SK-N-SH (cell line): ENCODE results near the gene SCN3B. TPM values are rescaled to one million over a fixed set of nuclear protein-coding genes. Genes with fewer than 3 reads are reported as not detected.

ENCODE experiments used
- CTCF ChIA-PET: fragments of 300-600, 350-600 bp; formaldehyde crosslinking; extraction: SDS; loops from one replicate; lab custom pipeline; 2021; lab: Yijun Ruan, JAX
- POLR2A ChIA-PET: fragments of 350-600 bp; sonication (Branson Sonifier 250); formaldehyde crosslinking; extraction: SDS; loops from one replicate; lab custom pipeline; 2020; ENCODE audit warnings: antibody characterized with exemption, inconsistent platforms; lab: Yijun Ruan, JAX
- DNase-seq: peaks from one replicate; pipeline ENCODE4 v3.0.0; 2012
- H2AFZ ChIP-seq: fragments of 200-600 bp; sonication (generic); 2 replicates; pipeline ENCODE4 v1.8.1; 2016; ENCODE audit warnings: antibody characterized with exemption, mild to moderate bottlenecking, low read depth
- H3F3A ChIP-seq: fragments of 200-600 bp; sonication (generic); replicated peaks from 2 replicates; pipeline ENCODE3; 2016; ENCODE audit warnings: antibody characterized with exemption, mild to moderate bottlenecking; ENCODE audit not compliant: insufficient read depth
- H3K27ac ChIP-seq, 2 experiments: fragments of 200-500 bp in 1 of 2; fragments of 200-600 bp in 1 of 2; sonication (Bioruptor generic) in 1 of 2; sonication (generic), shearing (Covaris generic) in 1 of 2; 2 replicates each; pipeline versions ENCODE4 v1.5.1 to v1.6.1; 2014 to 2016; ENCODE audit warnings: low read depth in 2 of 2, inconsistent platforms in 1 of 2, low read length in 1 of 2, mild to moderate bottlenecking in 1 of 2, mixed read lengths in 1 of 2
- H3K27me3 ChIP-seq: fragments of 200-600 bp; sonication (generic), shearing (Covaris generic); 2 replicates; pipeline ENCODE4 v1.6.1; 2016; ENCODE audit warnings: mixed run types; ENCODE audit not compliant: insufficient read depth
- H3K36me3 ChIP-seq, 2 experiments: fragments of 200-500 bp in 1 of 2; fragments of 200-600 bp in 1 of 2; sonication (Bioruptor generic) in 1 of 2; sonication (generic) in 1 of 2; replicated peaks in 1 of 2; 2 replicates each; pipeline versions ENCODE3 to v1.5.1; 2014 to 2016; ENCODE audit warnings: low read length in 1 of 2, mild to moderate bottlenecking in 1 of 2; ENCODE audit not compliant: insufficient read depth in 2 of 2, control insufficient read depth in 1 of 2
- H3K4me1 ChIP-seq, 2 experiments: fragments of 200-500 bp in 1 of 2; fragments of 200-600 bp in 1 of 2; sonication (Bioruptor generic) in 1 of 2; sonication (generic), shearing (Covaris generic) in 1 of 2; 2 replicates each; pipeline versions ENCODE4 v1.5.1 to v1.6.1; 2014 to 2016; ENCODE audit warnings: low read depth in 1 of 2, low read length in 1 of 2, mixed run types in 1 of 2; ENCODE audit not compliant: insufficient read depth in 2 of 2, control insufficient read depth in 1 of 2
- H3K4me2 ChIP-seq: fragments of 200-600 bp; sonication (generic), shearing (Covaris generic); 2 replicates; pipeline ENCODE4 v1.6.1; 2017; ENCODE audit warnings: mixed run types
- H3K4me3 ChIP-seq, 2 experiments: fragments of 200-500 bp in 1 of 2; fragments of 200-600 bp in 1 of 2; sonication (Bioruptor generic) in 1 of 2; sonication (generic), shearing (Covaris generic) in 1 of 2; 2 replicates each; pipeline versions ENCODE4 v1.5.1 to v1.8.1; 2014 to 2016; ENCODE audit warnings: low read depth in 2 of 2, inconsistent platforms in 1 of 2, low read length in 1 of 2, mild to moderate bottlenecking in 1 of 2, mixed read lengths in 1 of 2, moderate library complexity in 1 of 2
- H3K79me2 ChIP-seq: fragments of 200-600 bp; sonication (generic); 2 replicates; pipeline ENCODE4 v1.8.1; 2017; ENCODE audit warnings: mild to moderate bottlenecking; ENCODE audit not compliant: insufficient read depth
- H3K9ac ChIP-seq: fragments of 200-600 bp; sonication (generic); 2 replicates; pipeline ENCODE4 v1.6.1; 2017; ENCODE audit warnings: mixed run types
- H3K9me2 ChIP-seq: fragments of 200-600 bp; sonication (generic); 2 replicates; pipeline ENCODE4 v1.6.1; 2017; ENCODE audit warnings: mixed run types
- H3K9me3 ChIP-seq: fragments of 200-600 bp; sonication (generic); 2 replicates; pipeline ENCODE4 v1.6.1; 2017; ENCODE audit warnings: mixed run types, mild to moderate bottlenecking, moderate library complexity
- H4K20me1 ChIP-seq: fragments of 200-600 bp; sonication (generic); 2 replicates; pipeline ENCODE4 v1.6.1; 2017; ENCODE audit warnings: mild to moderate bottlenecking, mixed run types; ENCODE audit not compliant: insufficient read depth
- CHD2 ChIP-seq: fragments of 150-350 bp; IDR thresholded peaks from 2 replicates; pipeline ENCODE4 v1.6.1; 2018; ENCODE audit warnings: low read length; ENCODE audit not compliant: partially characterized antibody
- ELF1 ChIP-seq: IDR thresholded peaks from 2 replicates; pipeline ENCODE4 v1.4.0; 2012
- EZH2phosphoT487 ChIP-seq: fragments of 200-600 bp; sonication (generic); IDR thresholded peaks from 2 replicates; pipeline ENCODE4 v1.6.1; 2017; ENCODE audit warnings: low read depth, mixed run types, mild to moderate bottlenecking, antibody characterized with exemption, moderate library complexity, borderline replicate concordance
- FOSL2 ChIP-seq: IDR thresholded peaks from 2 replicates; pipeline ENCODE4 v1.4.0; 2012; ENCODE audit warnings: low read depth, mild to moderate bottlenecking, moderate library complexity, borderline replicate concordance
- FOXJ3 ChIP-seq: sonication (generic); formaldehyde crosslinking; IDR thresholded peaks from 2 replicates; pipeline ENCODE4 v1.5.1; 2020; ENCODE audit warnings: mild to moderate bottlenecking, missing genetic modification reagents
- IRF3 ChIP-seq: fragments of 150-350 bp; IDR thresholded peaks from 2 replicates; pipeline ENCODE4 v1.6.1; 2016; ENCODE audit warnings: mild to moderate bottlenecking, low read depth, low read length
- NFIC ChIP-seq: IDR thresholded peaks from 2 replicates; pipeline ENCODE4 v1.4.0; 2012; ENCODE audit warnings: borderline replicate concordance
- NRF1 ChIP-seq: IDR thresholded peaks from 2 replicates; pipeline ENCODE4 v1.6.1; 2012; ENCODE audit warnings: low read depth, mild to moderate bottlenecking, low read length
- RAD21 ChIP-seq: IDR thresholded peaks from 2 replicates; pipeline ENCODE4 v1.6.1; 2012; ENCODE audit warnings: mild to moderate bottlenecking, low read length
- RCOR1 ChIP-seq: fragments of 150-350 bp; IDR thresholded peaks from 2 replicates; pipeline ENCODE4 v1.6.1; 2017; ENCODE audit warnings: antibody characterized with exemption, low read length
- SIN3A ChIP-seq: IDR thresholded peaks from 2 replicates; pipeline ENCODE4 v1.6.1; 2012; ENCODE audit warnings: low read depth, mild to moderate bottlenecking, low read length, moderate library complexity, borderline replicate concordance
- TCF12 ChIP-seq: IDR thresholded peaks from 2 replicates; pipeline ENCODE4 v1.4.0; 2012
- TEAD4 ChIP-seq: IDR thresholded peaks from 2 replicates; pipeline ENCODE4 v1.4.0; 2012; ENCODE audit warnings: mild to moderate bottlenecking, borderline replicate concordance; ENCODE audit not compliant: insufficient read depth
- USF2 ChIP-seq: fragments of 150-350 bp; IDR thresholded peaks from 2 replicates; pipeline ENCODE4 v1.6.1; 2017; ENCODE audit warnings: antibody characterized with exemption, low read length, low read depth, borderline replicate concordance
- YY1 ChIP-seq: IDR thresholded peaks from 2 replicates; pipeline ENCODE4 v1.4.0; 2012; ENCODE audit warnings: low read depth, mild to moderate bottlenecking
- ZBTB33 ChIP-seq: IDR thresholded peaks from 2 replicates; pipeline ENCODE4 v1.4.0; 2012; ENCODE audit warnings: low read depth, borderline replicate concordance
- WGBS: methylation state at CpG from one replicate; pipeline ENCODE4 v1.1.6; 2017; ENCODE audit warnings: low lambda C conversion rate; 5-methylcytosine and 5-hydroxymethylcytosine counted together
- polyA plus RNA-seq, 3 experiments: library from polyadenylated mRNA; depleted of rRNA; stranded (reverse); fragments of >200 nt; gene quantifications; 2 replicates each; pipeline ENCODE4 v1.2.3, GENCODE V29; 2012
- TF ChIP-seq, protein P1 (sequence below): fragments of 200-600 bp; sonication (generic); IDR thresholded peaks from 2 replicates; pipeline ENCODE4 v1.6.1; 2017; ENCODE audit warnings: antibody characterized with exemption, mild to moderate bottlenecking, moderate library complexity

Gene SCN3B
- polyA plus RNA-seq, 1 of the 3 experiments (the other 2 are of a cell fraction): 0.23 TPM

DNA sequence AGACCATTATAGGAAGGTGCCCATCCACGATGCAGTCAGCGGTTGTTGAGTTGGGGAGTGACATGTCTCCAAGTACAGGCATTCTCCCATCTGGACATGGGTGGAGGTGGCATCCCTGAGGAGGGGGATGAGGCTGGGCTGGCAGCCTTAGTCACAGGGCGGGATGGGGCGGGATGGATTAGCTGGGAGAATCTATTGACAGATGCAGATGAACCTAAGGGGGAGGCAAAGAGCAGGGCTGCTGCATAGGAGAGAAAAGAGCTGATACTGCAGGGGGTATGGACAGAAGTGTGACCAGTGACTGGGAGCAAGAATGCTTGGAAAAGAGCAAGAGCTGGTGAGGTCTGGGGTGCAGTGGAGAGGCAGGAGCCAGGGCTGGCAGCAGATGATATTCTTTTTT is 42.7 kb downstream of the SCN3B start:
- H3K9me3 ChIP-seq: no peaks in the 10 kb centered on the region
- TF ChIP-seq USF2: no peak
- no peak for TF ChIP-seq YY1
- no peak for TF ChIP-seq FOXJ3 (CRISPR knock-in tag)
- no peak for TF ChIP-seq ELF1
- TF ChIP-seq TCF12: no peak
- TF ChIP-seq NRF1: no peak
- TF ChIP-seq, protein P1, sequence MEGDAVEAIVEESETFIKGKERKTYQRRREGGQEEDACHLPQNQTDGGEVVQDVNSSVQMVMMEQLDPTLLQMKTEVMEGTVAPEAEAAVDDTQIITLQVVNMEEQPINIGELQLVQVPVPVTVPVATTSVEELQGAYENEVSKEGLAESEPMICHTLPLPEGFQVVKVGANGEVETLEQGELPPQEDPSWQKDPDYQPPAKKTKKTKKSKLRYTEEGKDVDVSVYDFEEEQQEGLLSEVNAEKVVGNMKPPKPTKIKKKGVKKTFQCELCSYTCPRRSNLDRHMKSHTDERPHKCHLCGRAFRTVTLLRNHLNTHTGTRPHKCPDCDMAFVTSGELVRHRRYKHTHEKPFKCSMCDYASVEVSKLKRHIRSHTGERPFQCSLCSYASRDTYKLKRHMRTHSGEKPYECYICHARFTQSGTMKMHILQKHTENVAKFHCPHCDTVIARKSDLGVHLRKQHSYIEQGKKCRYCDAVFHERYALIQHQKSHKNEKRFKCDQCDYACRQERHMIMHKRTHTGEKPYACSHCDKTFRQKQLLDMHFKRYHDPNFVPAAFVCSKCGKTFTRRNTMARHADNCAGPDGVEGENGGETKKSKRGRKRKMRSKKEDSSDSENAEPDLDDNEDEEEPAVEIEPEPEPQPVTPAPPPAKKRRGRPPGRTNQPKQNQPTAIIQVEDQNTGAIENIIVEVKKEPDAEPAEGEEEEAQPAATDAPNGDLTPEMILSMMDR: no peak
- TF ChIP-seq IRF3: no peak
- TF ChIP-seq EZH2phosphoT487: no peak
- TF ChIP-seq NFIC: no peak
- TF ChIP-seq CHD2: no peak
- no peak for TF ChIP-seq FOSL2
- no peak for TF ChIP-seq ZBTB33
- TF ChIP-seq SIN3A: no peak
- no peak for TF ChIP-seq RAD21
- no peak for TF ChIP-seq RCOR1
- no peak for TF ChIP-seq TEAD4
- no peaks in the 10 kb centered on the region for H3K9me2 ChIP-seq
- H3K4me3 ChIP-seq: no peak overlapping the region
- POLR2A ChIA-PET: interaction anchor here (0.7 kb wide), 1 partner anchor 39 kb away, joined by 3 read pairs; no protein-coding TSS in a partner anchor
- H4K20me1 ChIP-seq: no peaks in the 10 kb centered on the region
- H2AFZ ChIP-seq: no peak overlapping the region
- H3K79me2 ChIP-seq: no peaks in the 10 kb centered on the region
- no peaks in the 10 kb centered on the region for H3K27me3 ChIP-seq
- H3K4me1 ChIP-seq: peaks cover 2 to 6% of the 10 kb centered on the region in 2 experiments; a peak in 1 of 4 replicates
- no peak overlapping the region for H3K9ac ChIP-seq
- 100% methylated on average over 3 of the region's 4 CpGs for WGBS
- H3K36me3 ChIP-seq: peaks cover 10 to 32% of the 10 kb centered on the region in 2 experiments
- H3K4me2 ChIP-seq: no peak overlapping the region
- CTCF ChIA-PET: no interaction called here
- H3F3A ChIP-seq: no peaks in the 10 kb centered on the region
- H3K27ac ChIP-seq: no peak overlapping the region
- no peak for DNase-seq
